ENCODE data around the gene AADACL4. TPM values are rescaled to one million over a fixed set of nuclear protein-coding genes. Genes with fewer than 3 reads are reported as not detected.

Gene AADACL4
- total and polyA plus RNA-seq, 2 donors (not counting 1 experiment from before 2014, with no cell fraction given), result not detected

DNA sequence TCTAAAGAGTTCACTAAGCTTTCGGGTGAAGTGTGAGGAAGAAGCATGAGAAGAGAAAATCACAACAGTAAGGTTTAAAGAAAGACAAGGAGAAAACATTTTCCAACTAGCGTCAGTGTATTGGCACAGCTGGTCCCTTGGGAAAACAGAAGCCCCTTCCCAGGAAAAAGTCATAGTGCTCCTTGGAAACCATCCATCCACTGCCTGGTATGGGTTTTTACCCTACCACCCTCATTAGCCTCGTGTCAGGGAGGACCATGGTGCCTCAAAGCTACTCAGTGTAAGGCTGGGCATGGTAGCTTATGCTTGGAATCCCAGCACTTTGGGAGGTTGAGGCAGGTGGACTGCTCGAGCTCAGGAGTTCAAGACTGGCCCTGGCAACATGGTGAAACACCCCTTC is 12.7 kb downstream of the AADACL4 start:
- POLR2A ChIA-PET, result no interaction called here
- Mint-ChIP-seq H3K4me1 (peaks cover 3% of the 10 kb centered on the region), H3K27ac (no peak overlapping the region), H3K9me3 (ENCODE audit: insufficient read depth) (no peaks in the 10 kb centered on the region), H3K4me3 (no peak overlapping the region), H3K27me3 (peaks cover 21% of the 10 kb centered on the region)
- H3K79me2 ChIP-seq (ENCODE audit: control insufficient read depth, insufficient read depth, low read length), result no peaks in the 10 kb centered on the region
- no peaks in the 10 kb centered on the region for H3K36me3 ChIP-seq (replicated peaks in 1 of 2; ENCODE audit: control extremely low read depth in 1 of 2, control insufficient read depth in 1 of 2, extremely low read depth in 1 of 2, insufficient read depth in 2 of 2, low read length in 1 of 2)
- H3K9me3 ChIP-seq (ENCODE audit: control extremely low read depth in 1 of 3, control insufficient read depth in 2 of 3, insufficient read depth in 1 of 3, low read length in 2 of 3), result no peaks in the 10 kb centered on the region
- DNase-seq (no peak), ATAC-seq (ENCODE audit: low read depth) (no peak)
- H2AFZ ChIP-seq (ENCODE audit: insufficient read depth, low read depth, low read length, poor library complexity, severe bottlenecking), result no peak overlapping the region
- H3K4me1 ChIP-seq (ENCODE audit: control insufficient read depth in 2 of 2, insufficient read depth in 2 of 2, low read length in 2 of 2), result peaks cover 4 to 5% of the 10 kb centered on the region in 2 donors
- WGBS (ENCODE audit: insufficient coverage), result 100% methylated on average over 1 of the region's 4 CpGs
- H3K27me3 ChIP-seq (replicated peaks in 1 of 4; ENCODE audit: control extremely low read depth in 1 of 4, control insufficient read depth in 3 of 4, insufficient read depth in 4 of 4, low read length in 3 of 4), result peaks cover 0 to 8% (median 1%) of the 10 kb centered on the region in 4 experiments
- no peak overlapping the region for H3K9ac ChIP-seq (ENCODE audit: low read length)
- TF ChIP-seq, protein P1, sequence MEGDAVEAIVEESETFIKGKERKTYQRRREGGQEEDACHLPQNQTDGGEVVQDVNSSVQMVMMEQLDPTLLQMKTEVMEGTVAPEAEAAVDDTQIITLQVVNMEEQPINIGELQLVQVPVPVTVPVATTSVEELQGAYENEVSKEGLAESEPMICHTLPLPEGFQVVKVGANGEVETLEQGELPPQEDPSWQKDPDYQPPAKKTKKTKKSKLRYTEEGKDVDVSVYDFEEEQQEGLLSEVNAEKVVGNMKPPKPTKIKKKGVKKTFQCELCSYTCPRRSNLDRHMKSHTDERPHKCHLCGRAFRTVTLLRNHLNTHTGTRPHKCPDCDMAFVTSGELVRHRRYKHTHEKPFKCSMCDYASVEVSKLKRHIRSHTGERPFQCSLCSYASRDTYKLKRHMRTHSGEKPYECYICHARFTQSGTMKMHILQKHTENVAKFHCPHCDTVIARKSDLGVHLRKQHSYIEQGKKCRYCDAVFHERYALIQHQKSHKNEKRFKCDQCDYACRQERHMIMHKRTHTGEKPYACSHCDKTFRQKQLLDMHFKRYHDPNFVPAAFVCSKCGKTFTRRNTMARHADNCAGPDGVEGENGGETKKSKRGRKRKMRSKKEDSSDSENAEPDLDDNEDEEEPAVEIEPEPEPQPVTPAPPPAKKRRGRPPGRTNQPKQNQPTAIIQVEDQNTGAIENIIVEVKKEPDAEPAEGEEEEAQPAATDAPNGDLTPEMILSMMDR (IDR thresholded peaks at IDR 0.05), result no peak
- TF ChIP-seq EZH2 (IDR thresholded peaks at IDR 0.05; ENCODE audit: borderline replicate concordance, insufficient read depth, low read depth, low read length, poor library complexity, severe bottlenecking), result no peak
- no peak overlapping the region for H3K4me2 ChIP-seq (replicated peaks; ENCODE audit: low read depth, low read length, poor library complexity, severe bottlenecking)
- no peak overlapping the region for H3K27ac ChIP-seq (ENCODE audit: low read length in 2 of 2)
- H4K20me1 ChIP-seq (ENCODE audit: control insufficient read depth, insufficient read depth, low read length, poor library complexity, severe bottlenecking), result no peaks in the 10 kb centered on the region
- H3K4me3 ChIP-seq (ENCODE audit: control extremely low read depth in 1 of 5, extremely low read depth in 1 of 5, insufficient read depth in 1 of 5, low read depth in 2 of 5, low read length in 4 of 5), result no peak overlapping the region
- CTCF ChIA-PET, result interaction anchor here (0.6 to 3.8 kb wide), 6 partner anchors 10 to 1607 kb away, joined by 3 to 14 read pairs (median 4); no protein-coding TSS in a partner anchor
- intact Hi-C loops (cut with micrococcal nuclease), result no loop called here

DNA sequence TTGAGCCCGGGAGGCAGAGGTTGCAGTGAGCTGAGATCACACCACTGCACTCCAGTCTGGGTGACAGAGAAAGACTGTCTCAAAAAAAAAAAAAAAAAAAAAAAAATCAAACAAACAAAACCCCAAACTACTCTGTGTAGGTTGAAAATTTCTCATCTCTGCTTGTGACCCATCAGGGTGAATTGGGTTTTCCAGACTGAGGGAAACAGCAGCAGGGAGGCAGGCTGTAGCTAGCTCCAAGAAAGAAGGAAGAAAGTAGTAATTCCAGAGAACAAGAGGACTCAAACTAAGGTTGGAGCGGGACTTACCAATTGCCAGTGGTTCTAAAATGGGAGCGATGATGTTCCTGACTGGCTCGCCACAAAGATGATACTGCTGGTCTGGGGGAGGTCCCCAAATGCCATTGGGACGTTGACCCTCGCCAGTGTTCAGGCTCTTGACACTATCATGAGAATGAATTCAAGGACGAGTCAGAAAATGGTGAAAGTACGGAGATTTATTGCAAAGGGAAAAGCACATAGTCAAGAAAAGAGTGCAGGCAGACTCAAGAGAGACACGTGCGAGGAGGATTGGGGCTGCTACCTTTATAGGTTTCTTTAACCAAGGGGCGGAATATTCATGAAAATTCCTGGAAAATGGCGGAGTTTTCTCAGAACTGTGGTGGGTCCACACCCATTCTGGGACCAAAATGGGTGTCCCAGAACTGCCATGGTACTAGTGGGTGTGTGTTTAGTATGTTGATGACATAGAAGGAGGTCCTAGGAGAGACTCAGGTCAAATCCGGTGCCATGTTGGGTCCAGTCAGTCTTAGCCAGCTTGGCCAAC is 13.4 kb downstream of the AADACL4 start:
- H3K4me3 Mint-ChIP-seq, result no peak overlapping the region
- intact Hi-C loops (cut with micrococcal nuclease), result no loop called here
- no peaks in the 10 kb centered on the region for H3K9me3 ChIP-seq (ENCODE audit: control extremely low read depth in 1 of 3, control insufficient read depth in 2 of 3, insufficient read depth in 1 of 3, low read length in 2 of 3)
- no peak for ATAC-seq (ENCODE audit: low read depth)
- H3K9ac ChIP-seq (ENCODE audit: low read length), result no peak overlapping the region
- no peak overlapping the region for H3K4me3 ChIP-seq (ENCODE audit: control extremely low read depth in 1 of 5, extremely low read depth in 1 of 5, insufficient read depth in 1 of 5, low read depth in 2 of 5, low read length in 4 of 5)
- H3K27ac ChIP-seq (ENCODE audit: low read length in 2 of 2), result no peak overlapping the region
- H3K4me1 ChIP-seq (ENCODE audit: control insufficient read depth in 2 of 2, insufficient read depth in 2 of 2, low read length in 2 of 2), result peaks cover 4 to 5% of the 10 kb centered on the region in 2 donors
- no peak overlapping the region for H3K27ac Mint-ChIP-seq
- WGBS (ENCODE audit: insufficient coverage), result 95% methylated on average over 12 of the region's 13 CpGs
- H3K27me3 ChIP-seq (replicated peaks in 1 of 4; ENCODE audit: control extremely low read depth in 1 of 4, control insufficient read depth in 3 of 4, insufficient read depth in 4 of 4, low read length in 3 of 4), result peaks cover 0 to 5% (median 1%) of the 10 kb centered on the region in 4 experiments
- H3K79me2 ChIP-seq (ENCODE audit: control insufficient read depth, insufficient read depth, low read length), result no peaks in the 10 kb centered on the region
- H3K4me1 Mint-ChIP-seq, result peaks cover 3% of the 10 kb centered on the region
- POLR2A ChIA-PET, result no interaction called here
- H3K9me3 Mint-ChIP-seq (ENCODE audit: insufficient read depth), result no peaks in the 10 kb centered on the region
- H3K4me2 ChIP-seq (replicated peaks; ENCODE audit: low read depth, low read length, poor library complexity, severe bottlenecking), result no peak overlapping the region
- CTCF ChIA-PET, result interaction anchor here (0.7 to 3.8 kb wide), 8 partner anchors 8 to 1606 kb away, joined by 3 to 26 read pairs (median 4); no protein-coding TSS in a partner anchor
- no peak overlapping the region for H2AFZ ChIP-seq (ENCODE audit: insufficient read depth, low read depth, low read length, poor library complexity, severe bottlenecking)
- no peaks in the 10 kb centered on the region for H3K36me3 ChIP-seq (replicated peaks in 1 of 2; ENCODE audit: control extremely low read depth in 1 of 2, control insufficient read depth in 1 of 2, extremely low read depth in 1 of 2, insufficient read depth in 2 of 2, low read length in 1 of 2)
- TF ChIP-seq, protein P1 (IDR thresholded peaks at IDR 0.05), result no peak
- no peak for TF ChIP-seq EZH2 (IDR thresholded peaks at IDR 0.05; ENCODE audit: borderline replicate concordance, insufficient read depth, low read depth, low read length, poor library complexity, severe bottlenecking)
- peaks cover 16% of the 10 kb centered on the region for H3K27me3 Mint-ChIP-seq
- no peak for DNase-seq
- no peaks in the 10 kb centered on the region for H4K20me1 ChIP-seq (ENCODE audit: control insufficient read depth, insufficient read depth, low read length, poor library complexity, severe bottlenecking)

Data from B cell (primary cell).